Neural cell (in vitro differentiated cells): ENCODE measurements around the gene RUNDC3A. TPM values are rescaled to one million over a fixed set of nuclear protein-coding genes. Genes with fewer than 3 reads are reported as not detected.

Source experiments
- H2AFZ ChIP-seq: fragments of 200-600, 300-800 bp; sonication (generic), shearing (Covaris generic); 2 replicates; pipeline ENCODE4 v1.6.0; 2014; ENCODE audit warnings: low read depth, mild to moderate bottlenecking, antibody characterized with exemption, low read length, moderate library complexity
- H3F3A ChIP-seq: fragments of 200-600 bp; shearing (Covaris generic); 2 replicates; pipeline ENCODE4 v1.6.1; 2016; ENCODE audit warnings: mild to moderate bottlenecking, moderate library complexity, mixed read lengths, antibody characterized with exemption, low read length; ENCODE audit not compliant: insufficient read depth, poor library complexity, severe bottlenecking
- H3K27ac ChIP-seq: fragments of 200-600, 300-800 bp; sonication (generic), shearing (Covaris generic); 2 replicates; pipeline ENCODE4 v1.5.1; 2014; ENCODE audit warnings: mild to moderate bottlenecking, low read length, moderate library complexity
- H3K27me3 ChIP-seq: fragments of 300-800, 200-600 bp; sonication (generic), shearing (Covaris generic); 2 replicates; pipeline ENCODE4 v1.6.0; 2014; ENCODE audit warnings: mild to moderate bottlenecking, low read depth, low read length, moderate library complexity; ENCODE audit not compliant: insufficient read depth
- H3K36me3 ChIP-seq: fragments of 300-800, 200-600 bp; sonication (generic), shearing (Covaris generic); 2 replicates; pipeline ENCODE4 v1.5.1; 2014; ENCODE audit warnings: mild to moderate bottlenecking, antibody characterized with exemption, low read length, moderate library complexity; ENCODE audit not compliant: insufficient read depth
- H3K4me2 ChIP-seq: fragments of 300-800, 200-600 bp; sonication (generic), shearing (Covaris generic); 2 replicates; pipeline ENCODE4 v1.6.0; 2014; ENCODE audit warnings: mild to moderate bottlenecking, low read length
- H3K4me3 ChIP-seq: fragments of 300-800, 200-600 bp; sonication (generic), shearing (Covaris generic); 2 replicates; pipeline ENCODE4 v1.5.1; 2014; ENCODE audit warnings: mild to moderate bottlenecking, low read length, moderate library complexity
- H3K79me2 ChIP-seq: fragments of 200-600 bp; shearing (Covaris generic); replicated peaks from 2 replicates; pipeline ENCODE4 v1.6.0; 2014; ENCODE audit warnings: mild to moderate bottlenecking, low read length, moderate library complexity; ENCODE audit not compliant: insufficient read depth
- H3K9ac ChIP-seq: fragments of 300-800, 200-600 bp; sonication (generic), shearing (Covaris generic); 2 replicates; pipeline ENCODE4 v1.6.1; 2016; ENCODE audit warnings: mild to moderate bottlenecking, low read length, mixed read lengths
- H3K9me2 ChIP-seq: fragments of 200-600 bp; shearing (Covaris generic); 2 replicates; pipeline ENCODE4 v1.6.1; 2016; ENCODE audit warnings: mild to moderate bottlenecking, low read length, mixed read lengths; ENCODE audit not compliant: insufficient read depth
- H3K9me3 ChIP-seq: fragments of 200-600, 300-800 bp; sonication (generic), shearing (Covaris generic); 2 replicates; pipeline ENCODE4 v1.6.1; 2016; ENCODE audit warnings: mild to moderate bottlenecking, mixed run types, low read length, moderate library complexity, mixed read lengths
- H4K20me1 ChIP-seq: fragments of 200-600 bp; shearing (Covaris generic); 2 replicates; pipeline ENCODE4 v1.6.1; 2016; ENCODE audit warnings: mild to moderate bottlenecking, mixed run types; ENCODE audit not compliant: insufficient read depth
- CTCF ChIP-seq: fragments of 450-650 bp; IDR thresholded peaks from 2 replicates; pipeline ENCODE4 v1.5.1; 2014; ENCODE audit warnings: antibody characterized with exemption, mild to moderate bottlenecking, moderate library complexity; ENCODE audit not compliant: poor library complexity, severe bottlenecking
- EP300 ChIP-seq: fragments of 450-650 bp; conservative IDR thresholded peaks from 2 replicates; pipeline ENCODE4 v1.6.1; 2014; ENCODE audit warnings: antibody characterized with exemption, mild to moderate bottlenecking, moderate library complexity; ENCODE audit not compliant: poor library complexity, severe bottlenecking
- EZH2 ChIP-seq: fragments of 200-600, 300-800 bp; shearing (Covaris generic), sonication (generic); IDR thresholded peaks from 2 replicates; pipeline ENCODE4 v1.6.1; 2014; ENCODE audit warnings: antibody characterized with exemption, low read length, borderline replicate concordance, mild to moderate bottlenecking; ENCODE audit not compliant: insufficient read depth, poor library complexity, severe bottlenecking
- MXI1 ChIP-seq: fragments of 450-650 bp; conservative IDR thresholded peaks from 2 replicates; pipeline ENCODE4 v1.6.1; 2014; ENCODE audit warnings: antibody characterized with exemption, mild to moderate bottlenecking; ENCODE audit not compliant: poor library complexity, severe bottlenecking
- POLR2AphosphoS5 ChIP-seq: IDR thresholded peaks from 2 replicates; pipeline ENCODE4 v1.6.1; 2012
- RAD21 ChIP-seq: fragments of 450-650 bp; conservative IDR thresholded peaks from 2 replicates; pipeline ENCODE4 v1.6.1; 2014; ENCODE audit warnings: antibody characterized with exemption, mild to moderate bottlenecking, moderate library complexity
- REST ChIP-seq: IDR thresholded peaks from 2 replicates; pipeline ENCODE4 v1.6.1; 2012; ENCODE audit warnings: borderline replicate concordance
- SMC3 ChIP-seq: fragments of 450-650 bp; conservative IDR thresholded peaks from 2 replicates; pipeline ENCODE4 v1.6.1; 2014; ENCODE audit warnings: antibody characterized with exemption, mild to moderate bottlenecking, moderate library complexity; ENCODE audit not compliant: poor library complexity
- TAF1 ChIP-seq: IDR thresholded peaks from 2 replicates; pipeline ENCODE4 v1.6.1; 2012; ENCODE audit warnings: low read depth
- polyA plus RNA-seq: library from polyadenylated mRNA; depleted of rRNA; stranded (reverse); fragments of >200 nt; gene quantifications from 2 replicates; pipeline ENCODE4 v1.2.3, GENCODE V29; 2014

RUNDC3A gene
- polyA plus RNA-seq, 1 donor from 2014 or later: 279 TPM

- Histone ChIP-seq H3K79me2 (no peaks in the 10 kb centered on the region), H2AFZ (no peak overlapping the region), H3K36me3 (no peaks in the 10 kb centered on the region), H3K27ac (no peak overlapping the region), H3K4me3 (no peak overlapping the region), H3F3A (no peaks in the 10 kb centered on the region), H3K9me2 (no peaks in the 10 kb centered on the region), H3K9me3 (no peaks in the 10 kb centered on the region), H3K27me3 (no peaks in the 10 kb centered on the region), H3K4me2 (no peak overlapping the region), H4K20me1 (no peaks in the 10 kb centered on the region), H3K9ac (no peak overlapping the region)
- TF ChIP-seq EZH2 (no peak), POLR2AphosphoS5 (no peak), SMC3 (no peak), TAF1 (no peak), MXI1 (no peak), CTCF (no peak), EP300 (no peak), REST (no peak), RAD21 (no peak)
These were observed 20.8 kb upstream of the RUNDC3A start for GRCh38 chr17:44287651-44288050.

- Histone ChIP-seq H2AFZ (no peak overlapping the region), H3K36me3 (no peaks in the 10 kb centered on the region), H4K20me1 (no peaks in the 10 kb centered on the region)
These were observed 14.7 kb upstream of the RUNDC3A start for GRCh38 chr17:44293509-44294226.

More at GRCh38 chr17:44293509-44294226, 14.7 kb upstream of the RUNDC3A start:
- Histone ChIP-seq H3K27ac (no peak overlapping the region), H3K27me3 (no peaks in the 10 kb centered on the region), H3K4me2 (no peak overlapping the region), H3K79me2 (no peaks in the 10 kb centered on the region), H3K9ac (no peak overlapping the region), H3K9me3 (no peaks in the 10 kb centered on the region), H3K9me2 (no peaks in the 10 kb centered on the region), H3F3A (no peaks in the 10 kb centered on the region), H3K4me3 (no peak overlapping the region)
- TF ChIP-seq TAF1 (no peak), CTCF (no peak), POLR2AphosphoS5 (no peak), SMC3 (no peak), RAD21 (no peak), MXI1 (no peak), EP300 (no peak), REST (no peak), EZH2 (no peak)
